ENCODE measurements around the gene AADACL3.
"Not testable (repeated sequence)": the region's sequence is repeated elsewhere in the genome, so short reads cannot be mapped to it uniquely, and the experiment has no call there.

AADACL3 gene

GRCh38 chr1:12712929-12713328 lies 3.0 kb upstream of the AADACL3 start:
- no peak for DNase-seq (ENCODE audit: low read depth)
- no peak overlapping the region for H3K4me3 ChIP-seq (ENCODE audit: control insufficient read depth, low read depth, low read length)
- TF ChIP-seq CTCF (IDR thresholded peaks at IDR 0.05; ENCODE audit: control insufficient read depth, insufficient read depth, low read depth, low read length, missing control alignments): no peak

- H3K4me3 ChIP-seq (ENCODE audit: control insufficient read depth, low read depth, low read length); DNase-seq (ENCODE audit: low read depth): not testable (repeated sequence)
Observed at GRCh38 chr1:12713651-12714050, 2.3 kb upstream of the AADACL3 start.

GRCh38 chr1:12714710-12715475 lies 1.0 kb upstream of the AADACL3 start:
- TF ChIP-seq CTCF (IDR thresholded peaks at IDR 0.05; ENCODE audit: control insufficient read depth, insufficient read depth, low read depth, low read length, missing control alignments): no peak

DNA sequence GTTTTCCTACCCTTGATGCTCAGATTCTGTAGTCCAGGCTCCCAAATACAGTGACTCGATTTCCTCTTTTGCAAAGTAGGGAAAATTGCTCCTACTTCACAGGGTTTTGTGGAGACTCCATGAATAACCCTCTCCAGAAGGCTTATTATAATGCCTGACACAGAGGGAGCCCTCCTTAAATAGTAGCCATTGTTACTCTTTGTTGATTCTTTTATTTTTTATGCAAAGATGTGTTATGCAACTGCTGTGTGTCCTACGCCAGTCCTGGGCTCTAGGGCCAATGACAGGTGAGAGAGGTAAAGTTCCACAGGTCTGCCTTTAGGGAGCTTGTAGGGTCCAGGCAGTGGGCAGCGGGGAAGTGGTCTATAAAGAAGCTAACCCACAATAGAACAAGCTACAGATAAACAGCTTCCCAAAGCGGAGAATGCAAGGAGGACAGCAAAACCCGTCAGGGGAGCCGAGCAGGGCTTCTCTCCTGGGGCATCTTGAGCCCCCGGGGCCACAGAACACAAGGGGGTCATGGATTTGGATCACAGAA lies 1.5 kb downstream of the AADACL3 start:
- no peak for DNase-seq (ENCODE audit: low read depth)
- no peak for TF ChIP-seq CTCF (IDR thresholded peaks at IDR 0.05; ENCODE audit: control insufficient read depth, insufficient read depth, low read depth, low read length, missing control alignments)
- no peak overlapping the region for H3K4me3 ChIP-seq (ENCODE audit: control insufficient read depth, low read depth, low read length)

More at GRCh38 chr1:12714710-12715475, 1.0 kb upstream of the AADACL3 start:
- DNase-seq (ENCODE audit: low read depth): no peak
- no peak overlapping the region for H3K4me3 ChIP-seq (ENCODE audit: control insufficient read depth, low read depth, low read length)

- TF ChIP-seq CTCF (IDR thresholded peaks at IDR 0.05; ENCODE audit: control insufficient read depth, insufficient read depth, low read depth, low read length, missing control alignments): no peak
- no peak for DNase-seq (ENCODE audit: low read depth)
- H3K4me3 ChIP-seq (ENCODE audit: control insufficient read depth, low read depth, low read length): no peak overlapping the region
Observed at GRCh38 chr1:12722626-12723025, 6.7 kb downstream of the AADACL3 start.

GRCh38 chr1:12728391-12728790 lies 12.5 kb downstream of the AADACL3 start:
- no peak for DNase-seq (ENCODE audit: low read depth)
- no peak overlapping the region for H3K4me3 ChIP-seq (ENCODE audit: control insufficient read depth, low read depth, low read length)
- TF ChIP-seq CTCF (IDR thresholded peaks at IDR 0.05; ENCODE audit: control insufficient read depth, insufficient read depth, low read depth, low read length, missing control alignments): no peak

DNA sequence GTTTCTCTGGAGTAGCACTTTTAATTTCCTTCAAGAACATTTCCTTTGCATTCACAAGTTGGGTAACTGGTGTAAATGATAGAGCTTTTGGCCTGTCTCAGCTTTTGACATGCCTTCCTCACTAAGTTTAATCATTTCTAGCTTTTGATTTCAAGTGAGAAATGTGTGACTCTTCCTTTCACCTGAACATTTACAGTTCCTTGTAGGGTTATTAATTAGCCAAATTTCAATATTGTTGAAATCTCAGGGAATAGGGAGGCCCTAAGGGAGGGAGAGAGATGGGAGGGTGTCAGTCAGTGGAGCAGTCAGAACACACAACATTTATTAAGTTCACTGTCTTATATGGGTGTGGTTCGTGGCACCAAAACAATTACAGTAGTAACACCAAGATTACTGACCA lies 14.2 kb downstream of the AADACL3 start:
- TF ChIP-seq CTCF (IDR thresholded peaks at IDR 0.05; ENCODE audit: control insufficient read depth, insufficient read depth, low read depth, low read length, missing control alignments): no peak
- H3K4me3 ChIP-seq (ENCODE audit: control insufficient read depth, low read depth, low read length): no peak overlapping the region
- no peak for DNase-seq (ENCODE audit: low read depth)

GRCh38 chr1:12731084-12731483 lies 15.2 kb downstream of the AADACL3 start:
- not testable (repeated sequence) for DNase-seq (ENCODE audit: low read depth); H3K4me3 ChIP-seq (ENCODE audit: control insufficient read depth, low read depth, low read length)
